Measurements from ENCODE around the gene XPO6.

XPO6 gene

GRCh38 chr16:28187595-28188004 is 24.2 kb downstream of the XPO6 start:
- H3K27ac Mint-ChIP-seq, result peak overlapping the region; percentile 93
- H3K27me3 Mint-ChIP-seq, result no peaks in the 10 kb centered on the region
- H3K36me3 Mint-ChIP-seq (ENCODE audit: low read depth), result peaks cover 38% of the 10 kb centered on the region
- H3K9me3 Mint-ChIP-seq, result no peaks in the 10 kb centered on the region
- intact Hi-C loops (cut with micrococcal nuclease), result no loop called here
- peaks cover 76% of the 10 kb centered on the region for H3K4me1 Mint-ChIP-seq (ENCODE audit: low read depth)
- H3K4me3 Mint-ChIP-seq, result no peak overlapping the region

- Mint-ChIP-seq H3K4me3 (no peak overlapping the region), H3K36me3 (ENCODE audit: low read depth) (peaks cover 43% of the 10 kb centered on the region)
Measured at GRCh38 chr16:28186752-28187151, 25.0 kb downstream of the XPO6 start.

GRCh38 chr16:28185696-28186095 is 26.1 kb downstream of the XPO6 start:
- H3K4me3 Mint-ChIP-seq, result no peak overlapping the region

More at GRCh38 chr16:28186752-28187151, 25.0 kb downstream of the XPO6 start:
- intact Hi-C loops (cut with micrococcal nuclease), result no loop called here
- H3K4me1 Mint-ChIP-seq (ENCODE audit: low read depth), result peaks cover 78% of the 10 kb centered on the region
- H3K27ac Mint-ChIP-seq, result peak overlapping the region; percentile 93
- no peaks in the 10 kb centered on the region for H3K9me3 Mint-ChIP-seq
- no peaks in the 10 kb centered on the region for H3K27me3 Mint-ChIP-seq

GRCh38 chr16:28184625-28185024 is 27.1 kb downstream of the XPO6 start:
- intact Hi-C loops (cut with micrococcal nuclease), result no loop called here
- Mint-ChIP-seq H3K36me3 (ENCODE audit: low read depth) (peaks cover 45% of the 10 kb centered on the region), H3K4me1 (ENCODE audit: low read depth) (peaks cover 76% of the 10 kb centered on the region), H3K9me3 (no peaks in the 10 kb centered on the region), H3K27me3 (no peaks in the 10 kb centered on the region), H3K4me3 (no peak overlapping the region), H3K27ac (peak overlapping the region; percentile 89)

More at GRCh38 chr16:28185696-28186095, 26.1 kb downstream of the XPO6 start:
- Mint-ChIP-seq H3K36me3 (ENCODE audit: low read depth) (peaks cover 40% of the 10 kb centered on the region), H3K9me3 (no peaks in the 10 kb centered on the region), H3K27ac (peak overlapping the region; percentile 93), H3K27me3 (no peaks in the 10 kb centered on the region), H3K4me1 (ENCODE audit: low read depth) (peaks cover 82% of the 10 kb centered on the region)
- intact Hi-C loops (cut with micrococcal nuclease), result no loop called here

GRCh38 chr16:28183930-28184329 is 27.8 kb downstream of the XPO6 start:
- Mint-ChIP-seq H3K4me3 (no peak overlapping the region), H3K4me1 (ENCODE audit: low read depth) (peaks cover 76% of the 10 kb centered on the region), H3K27ac (peak overlapping the region; percentile 89), H3K27me3 (no peaks in the 10 kb centered on the region), H3K9me3 (no peaks in the 10 kb centered on the region), H3K36me3 (ENCODE audit: low read depth) (peaks cover 48% of the 10 kb centered on the region)
- intact Hi-C loops (cut with micrococcal nuclease), result no loop called here

GRCh38 chr16:28183484-28183883 is 28.3 kb downstream of the XPO6 start:
- Mint-ChIP-seq H3K9me3 (no peaks in the 10 kb centered on the region), H3K4me1 (ENCODE audit: low read depth) (peaks cover 76% of the 10 kb centered on the region), H3K27me3 (no peaks in the 10 kb centered on the region), H3K4me3 (no peak overlapping the region), H3K27ac (peak overlapping the region; percentile 89), H3K36me3 (ENCODE audit: low read depth) (peaks cover 50% of the 10 kb centered on the region)
- intact Hi-C loops (cut with micrococcal nuclease), result no loop called here

- intact Hi-C loops (cut with micrococcal nuclease), result no loop called here
- H3K27me3 Mint-ChIP-seq, result no peaks in the 10 kb centered on the region
- H3K4me1 Mint-ChIP-seq (ENCODE audit: low read depth), result peaks cover 82% of the 10 kb centered on the region
- peak overlapping the region; percentile 89 for H3K27ac Mint-ChIP-seq
- H3K9me3 Mint-ChIP-seq, result no peaks in the 10 kb centered on the region
- no peak overlapping the region for H3K4me3 Mint-ChIP-seq
- H3K36me3 Mint-ChIP-seq (ENCODE audit: low read depth), result peaks cover 56% of the 10 kb centered on the region
Measured at GRCh38 chr16:28182801-28183200, 29.0 kb downstream of the XPO6 start.

- intact Hi-C loops (cut with micrococcal nuclease), result no loop called here
- peaks cover 85% of the 10 kb centered on the region for H3K4me1 Mint-ChIP-seq (ENCODE audit: low read depth)
- H3K27ac Mint-ChIP-seq, result peak overlapping the region; percentile 89
- H3K9me3 Mint-ChIP-seq, result no peaks in the 10 kb centered on the region
- H3K27me3 Mint-ChIP-seq, result no peaks in the 10 kb centered on the region
- H3K36me3 Mint-ChIP-seq (ENCODE audit: low read depth), result peaks cover 63% of the 10 kb centered on the region
- H3K4me3 Mint-ChIP-seq, result peak overlapping the region; percentile 83
Measured at GRCh38 chr16:28182183-28182582, 29.6 kb downstream of the XPO6 start.

GRCh38 chr16:28181515-28181914 is 30.2 kb downstream of the XPO6 start:
- intact Hi-C loops (cut with micrococcal nuclease), result loop anchor here (1.0 to 2.0 kb wide), 2 partner anchors 8 to 29 kb away; partner anchors contain the start of gene XPO6
- H3K36me3 Mint-ChIP-seq (ENCODE audit: low read depth), result peaks cover 68% of the 10 kb centered on the region
- H3K27ac Mint-ChIP-seq, result peak overlapping the region; percentile 89
- peaks cover 84% of the 10 kb centered on the region for H3K4me1 Mint-ChIP-seq (ENCODE audit: low read depth)
- H3K4me3 Mint-ChIP-seq, result peak overlapping the region; percentile 83
- no peaks in the 10 kb centered on the region for H3K9me3 Mint-ChIP-seq
- no peaks in the 10 kb centered on the region for H3K27me3 Mint-ChIP-seq

GRCh38 chr16:28180655-28181460 is 30.9 kb downstream of the XPO6 start:
- Mint-ChIP-seq H3K4me3 (peak overlapping the region; percentile 83), H3K27ac (peak overlapping the region; percentile 89), H3K9me3 (no peaks in the 10 kb centered on the region), H3K4me1 (ENCODE audit: low read depth) (peaks cover 78% of the 10 kb centered on the region), H3K36me3 (ENCODE audit: low read depth) (peaks cover 68% of the 10 kb centered on the region), H3K27me3 (no peaks in the 10 kb centered on the region)
- intact Hi-C loops (cut with micrococcal nuclease), result loop anchor here (1.0 to 2.0 kb wide), 2 partner anchors 8 to 30 kb away; partner anchors contain the start of gene XPO6

- no peaks in the 10 kb centered on the region for H3K9me3 Mint-ChIP-seq
- H3K36me3 Mint-ChIP-seq (ENCODE audit: low read depth), result peaks cover 75% of the 10 kb centered on the region
- intact Hi-C loops (cut with micrococcal nuclease), result no loop called here
- H3K4me3 Mint-ChIP-seq, result peak overlapping the region; percentile 83
- peak overlapping the region; percentile 89 for H3K27ac Mint-ChIP-seq
- H3K27me3 Mint-ChIP-seq, result no peaks in the 10 kb centered on the region
- H3K4me1 Mint-ChIP-seq (ENCODE audit: low read depth), result peaks cover 80% of the 10 kb centered on the region
Measured at GRCh38 chr16:28179354-28179753, 32.4 kb downstream of the XPO6 start.

- Mint-ChIP-seq H3K27me3 (no peaks in the 10 kb centered on the region), H3K36me3 (ENCODE audit: low read depth) (peaks cover 86% of the 10 kb centered on the region), H3K9me3 (no peaks in the 10 kb centered on the region), H3K4me3 (no peak overlapping the region), H3K27ac (peak overlapping the region; percentile 43), H3K4me1 (ENCODE audit: low read depth) (peaks cover 45% of the 10 kb centered on the region)
- intact Hi-C loops (cut with micrococcal nuclease), result no loop called here
Measured at GRCh38 chr16:28175715-28176114, 36.0 kb downstream of the XPO6 start.

GRCh38 chr16:28172336-28172735 is 39.4 kb downstream of the XPO6 start:
- H3K9me3 Mint-ChIP-seq, result no peaks in the 10 kb centered on the region
- intact Hi-C loops (cut with micrococcal nuclease), result no loop called here
- peaks cover 87% of the 10 kb centered on the region for H3K36me3 Mint-ChIP-seq (ENCODE audit: low read depth)
- H3K4me1 Mint-ChIP-seq (ENCODE audit: low read depth), result peaks cover 38% of the 10 kb centered on the region
- H3K27me3 Mint-ChIP-seq, result no peaks in the 10 kb centered on the region
- H3K27ac Mint-ChIP-seq, result no peak overlapping the region
- no peak overlapping the region for H3K4me3 Mint-ChIP-seq

GRCh38 chr16:28171816-28172215 is 39.9 kb downstream of the XPO6 start:
- Mint-ChIP-seq H3K4me3 (no peak overlapping the region), H3K36me3 (ENCODE audit: low read depth) (peaks cover 87% of the 10 kb centered on the region), H3K27me3 (no peaks in the 10 kb centered on the region), H3K4me1 (ENCODE audit: low read depth) (peaks cover 40% of the 10 kb centered on the region), H3K27ac (no peak overlapping the region), H3K9me3 (no peaks in the 10 kb centered on the region)
- intact Hi-C loops (cut with micrococcal nuclease), result no loop called here

Measured in dendritic cell treated with granulocyte-macrophage colony-stimulating factor and Interleukin-4, amounts not matched to agents 40 ng/mL and 50 ng/mL, for 4 days (primary cell).